HepG2 (cell line): ENCODE results near the gene LRRC27. TPM values are rescaled to one million over a fixed set of nuclear protein-coding genes. Genes with fewer than 3 reads are reported as not detected.

Experiments
- ATF3 ChIP-seq: sonication (generic); formaldehyde crosslinking; IDR thresholded peaks from 2 replicates; pipeline ENCODE4 v1.4.0; 2020; ENCODE audit warnings: missing genetic modification reagents
- BRF2 ChIP-seq: sonication (generic); formaldehyde crosslinking; IDR thresholded peaks from 2 replicates; pipeline ENCODE4 v1.8.1; 2022; ENCODE audit warnings: mild to moderate bottlenecking, missing genetic modification reagents
- DNMT3B ChIP-seq: conservative IDR thresholded peaks from 2 replicates; pipeline ENCODE4 v1.6.1; 2016; ENCODE audit warnings: missing biosample characterization, control low read depth
- GABPB1 ChIP-seq: IDR thresholded peaks from 2 replicates; pipeline ENCODE4 v1.6.1; 2016; ENCODE audit warnings: mild to moderate bottlenecking, missing genetic modification reagents, moderate library complexity, missing compliant biosample characterization
- GPN1 ChIP-seq: sonication (generic); formaldehyde crosslinking; IDR thresholded peaks from 2 replicates; pipeline ENCODE4 v1.5.1; 2020; ENCODE audit warnings: missing genetic modification reagents, borderline replicate concordance
- KDM3A ChIP-seq: IDR thresholded peaks from 2 replicates; pipeline ENCODE4 v1.6.1; 2018; ENCODE audit warnings: low read depth, missing compliant biosample characterization
- RXRB ChIP-seq: IDR thresholded peaks from 2 replicates; pipeline ENCODE4 v1.6.1; 2016; ENCODE audit warnings: borderline replicate concordance, missing genetic modification reagents, missing compliant biosample characterization
- TEAD3 ChIP-seq: optimal IDR thresholded peaks from 2 replicates; pipeline ENCODE3; 2016; ENCODE audit warnings: borderline replicate concordance
- ZNF414 ChIP-seq: sonication (generic); formaldehyde crosslinking; IDR thresholded peaks from 2 replicates; pipeline ENCODE4 v1.5.0; 2020; ENCODE audit warnings: missing genetic modification reagents
- ZNF558 ChIP-seq: sonication (generic); formaldehyde crosslinking; IDR thresholded peaks from 2 replicates; pipeline ENCODE4 v1.9.0; 2022; ENCODE audit warnings: mild to moderate bottlenecking, missing genetic modification reagents, borderline replicate concordance
- ZNF577 ChIP-seq: sonication (generic); formaldehyde crosslinking; IDR thresholded peaks from 2 replicates; pipeline ENCODE4 v1.4.0; 2020; ENCODE audit warnings: mild to moderate bottlenecking, low read depth, missing genetic modification reagents, borderline replicate concordance
- ZNF772 ChIP-seq: sonication (generic); formaldehyde crosslinking; IDR thresholded peaks from 2 replicates; pipeline ENCODE4 v1.5.0; 2020; ENCODE audit warnings: mild to moderate bottlenecking, missing genetic modification reagents
- ZNF891 ChIP-seq: sonication (generic); formaldehyde crosslinking; IDR thresholded peaks from 2 replicates; pipeline ENCODE4 v1.5.0; 2020; ENCODE audit warnings: mild to moderate bottlenecking, missing genetic modification reagents
- polyA plus RNA-seq, 8 experiments: library from polyadenylated mRNA; depleted of rRNA in 3 of 8; stranded (reverse) in 7 of 8; unstranded in 1 of 8; fragments of >200 nt; fragmentation: Illumina TruSeq in 4 of 8; extraction: Trizol in 4 of 8; gene quantifications; 2 replicates each; pipeline versions ENCODE4 v1.2.1 to v1.2.3, GENCODE V29; 2011 to 2016; ENCODE audit warnings: low read depth in 4 of 8, missing spikeins in 1 of 8, mixed read lengths in 1 of 8; ENCODE audit not compliant: insufficient read depth in 1 of 8
- total RNA-seq, 5 experiments: library from RNA; depleted of rRNA; stranded (reverse); fragments of >200 nt; fragmentation: Illumina TruSeq; extraction: Trizol; gene quantifications; 2 replicates each; pipeline ENCODE4 v1.2.3, GENCODE V29; 2016; ENCODE audit warnings: low read depth in 1 of 5
- TF ChIP-seq, protein P1 (sequence below): sonication (generic); formaldehyde crosslinking; IDR thresholded peaks from 2 replicates; pipeline ENCODE4 v1.8.0; 2023; ENCODE audit warnings: mild to moderate bottlenecking, missing genetic modification reagents
- TF ChIP-seq, protein P2 (sequence below): sonication (generic); formaldehyde crosslinking; IDR thresholded peaks from 2 replicates; pipeline ENCODE4 v1.4.0; 2020; ENCODE audit warnings: mild to moderate bottlenecking, missing genetic modification reagents
- TF ChIP-seq, protein P3 (sequence below): sonication (generic); formaldehyde crosslinking; IDR thresholded peaks from 2 replicates; pipeline ENCODE4 v1.4.0; 2020; ENCODE audit warnings: mild to moderate bottlenecking, missing genetic modification reagents
- TF ChIP-seq, protein P4 (sequence below): sonication (generic); formaldehyde crosslinking; IDR thresholded peaks from 2 replicates; pipeline ENCODE4 v1.5.1; 2020; ENCODE audit warnings: mild to moderate bottlenecking, missing genetic modification reagents, moderate library complexity

The LRRC27 gene
- total and polyA plus RNA-seq, 2 of the 13 experiments (the other 11 are each of a cell fraction or from before 2014, with no cell fraction given), result 4.2 to 4.6 TPM

DNA sequence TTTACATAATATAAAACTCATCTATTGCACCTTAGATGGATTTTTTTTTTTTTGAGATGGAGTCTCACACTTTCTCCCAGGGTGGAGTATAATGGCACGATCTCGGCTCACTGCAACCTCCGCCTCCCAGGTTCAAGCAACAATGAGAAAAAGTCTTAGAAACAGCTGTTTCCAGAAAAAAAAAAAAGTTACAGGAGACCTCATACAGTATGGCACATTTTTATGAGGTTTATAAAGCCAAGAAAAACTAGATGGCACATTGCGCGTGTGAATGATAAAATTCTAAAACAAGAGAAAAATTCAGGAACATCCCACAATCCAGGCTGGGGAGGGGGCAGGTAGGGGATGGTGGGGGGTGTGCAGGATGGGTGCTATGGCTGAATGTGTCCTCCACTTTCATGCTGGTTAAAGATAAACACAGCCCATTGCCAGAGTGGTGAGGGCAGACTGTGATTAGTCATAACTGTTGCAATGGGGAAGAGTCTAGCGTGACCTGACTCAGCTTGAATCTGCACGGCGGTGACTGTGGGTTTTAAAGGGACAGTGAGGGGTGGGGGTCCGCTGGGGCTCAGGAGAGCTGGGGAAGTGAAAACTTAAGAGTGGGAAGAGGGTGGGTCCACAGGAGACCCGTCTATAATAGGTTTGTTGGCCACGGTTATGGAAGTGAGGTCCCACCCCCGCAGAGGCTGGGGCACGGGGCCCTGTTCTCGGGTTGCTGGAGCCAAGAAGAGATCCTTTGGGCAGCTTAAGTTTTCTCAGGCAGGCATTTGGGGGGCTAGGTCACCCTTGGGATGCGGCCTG lies 11.9 kb upstream of the LRRC27 start (continued):
- TF ChIP-seq, protein P1, sequence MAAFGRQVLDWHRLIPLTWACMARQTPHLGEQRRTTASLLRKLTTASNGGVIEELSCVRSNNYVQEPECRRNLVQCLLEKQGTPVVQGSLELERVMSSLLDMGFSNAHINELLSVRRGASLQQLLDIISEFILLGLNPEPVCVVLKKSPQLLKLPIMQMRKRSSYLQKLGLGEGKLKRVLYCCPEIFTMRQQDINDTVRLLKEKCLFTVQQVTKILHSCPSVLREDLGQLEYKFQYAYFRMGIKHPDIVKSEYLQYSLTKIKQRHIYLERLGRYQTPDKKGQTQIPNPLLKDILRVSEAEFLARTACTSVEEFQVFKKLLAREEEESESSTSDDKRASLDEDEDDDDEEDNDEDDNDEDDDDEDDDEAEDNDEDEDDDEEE (CRISPR knock-in tag), result no peak
- TF ChIP-seq, protein P2, sequence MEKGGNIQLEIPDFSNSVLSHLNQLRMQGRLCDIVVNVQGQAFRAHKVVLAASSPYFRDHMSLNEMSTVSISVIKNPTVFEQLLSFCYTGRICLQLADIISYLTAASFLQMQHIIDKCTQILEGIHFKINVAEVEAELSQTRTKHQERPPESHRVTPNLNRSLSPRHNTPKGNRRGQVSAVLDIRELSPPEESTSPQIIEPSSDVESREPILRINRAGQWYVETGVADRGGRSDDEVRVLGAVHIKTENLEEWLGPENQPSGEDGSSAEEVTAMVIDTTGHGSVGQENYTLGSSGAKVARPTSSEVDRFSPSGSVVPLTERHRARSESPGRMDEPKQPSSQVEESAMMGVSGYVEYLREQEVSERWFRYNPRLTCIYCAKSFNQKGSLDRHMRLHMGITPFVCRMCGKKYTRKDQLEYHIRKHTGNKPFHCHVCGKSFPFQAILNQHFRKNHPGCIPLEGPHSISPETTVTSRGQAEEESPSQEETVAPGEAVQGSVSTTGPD (CRISPR knock-in tag), result 0 out of 2 replicates have a peak, but pooled peaks have one; percentile 38
- TF ChIP-seq ZNF414 (CRISPR knock-in tag), result no peak
- TF ChIP-seq GABPB1, result no peak
- 0 out of 2 replicates have a peak, but pooled peaks have one; percentile 10 for TF ChIP-seq RXRB (CRISPR knock-in tag)
- TF ChIP-seq, protein P3, sequence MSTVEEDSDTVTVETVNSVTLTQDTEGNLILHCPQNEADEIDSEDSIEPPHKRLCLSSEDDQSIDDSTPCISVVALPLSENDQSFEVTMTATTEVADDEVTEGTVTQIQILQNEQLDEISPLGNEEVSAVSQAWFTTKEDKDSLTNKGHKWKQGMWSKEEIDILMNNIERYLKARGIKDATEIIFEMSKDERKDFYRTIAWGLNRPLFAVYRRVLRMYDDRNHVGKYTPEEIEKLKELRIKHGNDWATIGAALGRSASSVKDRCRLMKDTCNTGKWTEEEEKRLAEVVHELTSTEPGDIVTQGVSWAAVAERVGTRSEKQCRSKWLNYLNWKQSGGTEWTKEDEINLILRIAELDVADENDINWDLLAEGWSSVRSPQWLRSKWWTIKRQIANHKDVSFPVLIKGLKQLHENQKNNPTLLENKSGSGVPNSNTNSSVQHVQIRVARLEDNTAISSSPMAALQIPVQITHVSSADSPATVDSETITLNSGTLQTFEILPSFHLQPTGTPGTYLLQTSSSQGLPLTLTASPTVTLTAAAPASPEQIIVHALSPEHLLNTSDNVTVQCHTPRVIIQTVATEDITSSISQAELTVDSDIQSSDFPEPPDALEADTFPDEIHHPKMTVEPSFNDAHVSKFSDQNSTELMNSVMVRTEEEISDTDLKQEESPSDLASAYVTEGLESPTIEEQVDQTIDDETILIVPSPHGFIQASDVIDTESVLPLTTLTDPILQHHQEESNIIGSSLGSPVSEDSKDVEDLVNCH (CRISPR knock-in tag), result no peak
- TF ChIP-seq ZNF577 (CRISPR knock-in tag), result no peak
- no peak for TF ChIP-seq ZNF891 (CRISPR knock-in tag)
- no peak for TF ChIP-seq BRF2 (CRISPR knock-in tag)
- TF ChIP-seq GPN1, result no peak
- TF ChIP-seq, protein P4, sequence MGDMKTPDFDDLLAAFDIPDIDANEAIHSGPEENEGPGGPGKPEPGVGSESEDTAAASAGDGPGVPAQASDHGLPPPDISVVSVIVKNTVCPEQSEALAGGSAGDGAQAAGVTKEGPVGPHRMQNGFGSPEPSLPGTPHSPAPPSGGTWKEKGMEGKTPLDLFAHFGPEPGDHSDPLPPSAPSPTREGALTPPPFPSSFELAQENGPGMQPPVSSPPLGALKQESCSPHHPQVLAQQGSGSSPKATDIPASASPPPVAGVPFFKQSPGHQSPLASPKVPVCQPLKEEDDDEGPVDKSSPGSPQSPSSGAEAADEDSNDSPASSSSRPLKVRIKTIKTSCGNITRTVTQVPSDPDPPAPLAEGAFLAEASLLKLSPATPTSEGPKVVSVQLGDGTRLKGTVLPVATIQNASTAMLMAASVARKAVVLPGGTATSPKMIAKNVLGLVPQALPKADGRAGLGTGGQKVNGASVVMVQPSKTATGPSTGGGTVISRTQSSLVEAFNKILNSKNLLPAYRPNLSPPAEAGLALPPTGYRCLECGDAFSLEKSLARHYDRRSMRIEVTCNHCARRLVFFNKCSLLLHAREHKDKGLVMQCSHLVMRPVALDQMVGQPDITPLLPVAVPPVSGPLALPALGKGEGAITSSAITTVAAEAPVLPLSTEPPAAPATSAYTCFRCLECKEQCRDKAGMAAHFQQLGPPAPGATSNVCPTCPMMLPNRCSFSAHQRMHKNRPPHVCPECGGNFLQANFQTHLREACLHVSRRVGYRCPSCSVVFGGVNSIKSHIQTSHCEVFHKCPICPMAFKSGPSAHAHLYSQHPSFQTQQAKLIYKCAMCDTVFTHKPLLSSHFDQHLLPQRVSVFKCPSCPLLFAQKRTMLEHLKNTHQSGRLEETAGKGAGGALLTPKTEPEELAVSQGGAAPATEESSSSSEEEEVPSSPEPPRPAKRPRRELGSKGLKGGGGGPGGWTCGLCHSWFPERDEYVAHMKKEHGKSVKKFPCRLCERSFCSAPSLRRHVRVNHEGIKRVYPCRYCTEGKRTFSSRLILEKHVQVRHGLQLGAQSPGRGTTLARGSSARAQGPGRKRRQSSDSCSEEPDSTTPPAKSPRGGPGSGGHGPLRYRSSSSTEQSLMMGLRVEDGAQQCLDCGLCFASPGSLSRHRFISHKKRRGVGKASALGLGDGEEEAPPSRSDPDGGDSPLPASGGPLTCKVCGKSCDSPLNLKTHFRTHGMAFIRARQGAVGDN (CRISPR knock-in tag), result no peak
- TF ChIP-seq ZNF772 (CRISPR knock-in tag), result no peak
- peak; percentile 56; the same call in 1 of the 2 replicates for TF ChIP-seq ATF3
- TF ChIP-seq DNMT3B (CRISPR knock-in tag), result no peak
- TF ChIP-seq KDM3A (CRISPR knock-in tag), result no peak
- peak; percentile 22 for TF ChIP-seq TEAD3 (CRISPR knock-in tag)
- no peak for TF ChIP-seq ZNF558
